T-helper 1 cell (primary cell): ENCODE measurements around the gene FLAD1.

Experiments used
- DNase-seq, 5 donors: peaks; one replicate each; pipeline ENCODE4 v3.0.0-alpha.2; 2012 to 2020

Gene FLAD1

GRCh38 chr1:155018617-155019348 lies 35.6 kb downstream of the FLAD1 start:
- no peak for DNase-seq

- no peak for DNase-seq
Observed at GRCh38 chr1:155019377-155020245, 36.5 kb downstream of the FLAD1 start.

DNA sequence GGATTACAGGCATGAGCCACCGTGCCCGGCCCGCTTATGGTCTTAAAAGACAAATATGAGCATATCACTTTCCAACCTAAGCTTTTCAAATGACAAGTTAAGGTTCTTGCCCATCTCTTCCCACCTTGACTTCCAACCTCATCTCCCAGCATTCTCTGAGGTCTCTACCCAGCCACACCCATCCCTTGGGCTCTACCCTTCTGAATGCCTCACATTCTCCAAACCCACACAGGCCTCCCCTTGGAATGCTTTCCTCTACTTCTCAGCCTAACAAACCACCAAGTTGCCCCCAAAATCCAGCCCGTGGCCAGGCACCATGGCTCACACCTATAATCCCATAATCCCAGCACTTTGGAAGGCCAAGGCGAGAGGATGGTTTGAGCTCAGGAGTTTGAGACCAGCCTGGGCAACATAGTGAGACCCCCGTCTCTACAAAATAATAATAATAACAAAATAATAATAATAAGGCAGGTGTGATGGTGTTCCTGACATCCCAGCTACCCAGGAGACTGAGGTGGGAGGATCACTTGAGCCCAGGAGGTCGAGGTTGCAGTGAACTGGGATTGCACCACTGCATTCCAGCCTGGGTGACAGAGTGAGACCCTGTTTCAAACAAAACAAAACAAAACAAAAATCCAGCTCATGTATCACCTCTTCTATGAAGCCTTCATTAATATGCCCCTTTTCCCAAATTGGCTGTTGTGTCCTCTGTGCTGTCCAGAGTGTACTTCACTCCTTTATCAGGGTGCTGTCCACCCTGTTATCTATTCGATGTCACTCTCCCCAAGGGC lies 39.2 kb downstream of the FLAD1 start:
- DNase-seq, result no peak

- DNase-seq, result no peak
Observed at GRCh38 chr1:155022927-155023236, 39.7 kb downstream of the FLAD1 start.

GRCh38 chr1:155023627-155024026 lies 40.5 kb downstream of the FLAD1 start:
- no peak for DNase-seq

GRCh38 chr1:155024315-155024714 lies 41.2 kb downstream of the FLAD1 start:
- no peak for DNase-seq

- DNase-seq, result no peak
Observed at GRCh38 chr1:155026154-155026553, 43.0 kb downstream of the FLAD1 start.

- DNase-seq, result no peak
Observed at GRCh38 chr1:155026588-155026987, 43.4 kb downstream of the FLAD1 start.

DNA sequence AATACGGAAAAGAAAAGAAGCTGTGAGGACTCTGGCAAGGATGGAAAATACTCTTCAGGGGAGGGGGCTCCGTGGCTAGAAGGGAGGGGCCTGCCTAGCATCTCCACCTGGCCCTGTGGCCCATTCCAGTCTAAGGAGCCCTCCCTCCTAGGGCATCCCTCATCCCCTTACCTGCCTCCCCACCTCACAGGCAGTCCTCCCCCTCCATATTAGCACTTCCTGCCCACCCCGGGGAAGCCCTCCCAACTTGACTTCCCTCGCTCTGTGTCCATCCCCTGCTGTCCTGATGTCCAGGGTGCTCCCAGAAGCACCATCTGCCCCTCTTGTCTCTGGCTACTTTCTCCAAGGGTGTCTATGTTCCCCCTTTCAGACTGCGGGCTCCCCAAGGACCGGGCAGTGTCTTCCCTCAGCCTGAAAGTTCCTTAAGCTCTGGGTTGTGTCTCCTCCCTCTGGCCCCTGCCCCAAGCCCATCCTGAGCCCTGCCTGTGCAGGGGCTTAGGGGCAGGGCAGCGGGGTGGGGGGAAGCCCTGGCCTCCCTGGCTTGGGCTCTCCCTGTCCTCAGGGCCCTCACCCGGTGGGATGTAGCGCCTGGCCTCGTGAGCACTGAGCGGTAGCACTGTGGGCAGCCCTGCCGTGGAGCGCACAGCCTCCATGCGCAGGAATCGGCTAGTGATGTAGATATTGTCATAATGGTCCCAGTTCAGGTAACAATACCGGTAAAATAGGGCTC lies 46.5 kb downstream of the FLAD1 start:
- no peak for DNase-seq

GRCh38 chr1:155030243-155030795 lies 47.2 kb downstream of the FLAD1 start:
- no peak for DNase-seq

- DNase-seq, result no peak
Observed at GRCh38 chr1:155030899-155031298, 47.8 kb downstream of the FLAD1 start.

DNA sequence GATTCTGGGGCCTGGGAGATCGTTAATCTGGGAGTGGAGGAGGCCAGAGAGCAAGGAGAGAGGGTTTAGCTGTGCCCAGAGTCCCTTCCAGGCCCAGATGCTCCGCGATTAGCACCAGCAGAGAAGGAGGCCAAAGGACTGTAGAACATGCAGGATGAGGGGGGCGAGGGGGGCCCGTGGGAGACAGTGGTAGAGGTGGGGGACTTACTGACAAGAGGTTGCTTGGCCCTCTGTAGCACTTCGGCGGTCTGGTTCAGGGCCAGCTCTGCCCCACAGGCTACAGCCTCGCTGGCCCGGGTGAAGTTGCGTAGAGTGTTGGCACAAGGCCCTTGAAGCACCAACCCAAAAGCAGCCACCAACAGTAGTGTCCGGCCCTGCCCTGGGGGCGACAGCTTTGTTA lies 49.7 kb downstream of the FLAD1 start:
- DNase-seq, result no peak

- DNase-seq, result no peak
Observed at GRCh38 chr1:155033524-155033923, 50.4 kb downstream of the FLAD1 start, which contains the start of the genes DCST1 and DCST2. Gene DCST1 (plus strand): TSS chr1:155033824. CDS start chr1:155034037, 213 bp downstream. Gene DCST2 (minus strand): TSS chr1:155033781. CDS start chr1:155033701, 80 bp downstream.

DNA sequence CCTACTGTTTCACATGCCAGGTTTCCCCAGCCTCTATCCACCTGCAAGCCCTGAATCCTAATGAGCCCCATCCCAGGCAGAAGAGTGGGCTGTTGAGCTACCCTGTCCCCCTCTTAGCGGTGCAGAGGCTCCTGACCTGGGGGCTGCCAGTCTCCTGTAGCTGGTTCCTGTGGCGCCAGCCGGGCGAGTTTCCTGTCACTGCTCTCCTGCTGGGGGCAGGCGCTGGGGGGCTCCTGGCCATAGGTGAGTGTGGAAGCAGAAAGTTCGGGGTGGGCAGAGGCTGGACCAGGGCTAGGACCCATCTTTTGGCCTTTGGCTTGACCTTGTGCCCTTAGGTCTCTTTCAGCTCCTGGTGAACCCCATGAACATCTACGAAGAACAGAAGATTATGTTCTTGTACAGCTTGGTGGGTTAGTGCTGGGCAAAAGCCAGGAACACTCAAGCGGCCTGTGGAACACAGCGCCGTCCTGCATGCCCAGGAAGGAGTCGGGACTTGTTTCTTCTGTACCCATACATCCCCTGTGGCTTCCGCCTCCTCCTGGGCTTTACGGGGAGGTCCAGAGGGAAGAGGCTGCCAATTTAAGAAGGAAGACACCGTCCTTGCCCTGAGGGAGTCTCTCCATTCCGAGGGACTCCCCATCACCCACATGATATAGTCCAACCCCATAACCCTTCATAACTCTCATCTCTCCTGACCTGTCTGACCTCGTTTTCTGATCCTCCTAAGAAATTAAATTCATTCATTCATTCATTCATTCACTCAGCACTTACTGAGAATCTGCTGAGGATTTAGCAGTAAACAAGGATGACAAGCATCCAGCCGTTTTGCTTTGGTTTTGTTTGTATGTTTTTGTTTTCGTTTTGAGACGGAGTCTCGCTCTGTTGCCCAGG lies 51.4 kb downstream of the FLAD1 start:
- DNase-seq, result no peak

DNA sequence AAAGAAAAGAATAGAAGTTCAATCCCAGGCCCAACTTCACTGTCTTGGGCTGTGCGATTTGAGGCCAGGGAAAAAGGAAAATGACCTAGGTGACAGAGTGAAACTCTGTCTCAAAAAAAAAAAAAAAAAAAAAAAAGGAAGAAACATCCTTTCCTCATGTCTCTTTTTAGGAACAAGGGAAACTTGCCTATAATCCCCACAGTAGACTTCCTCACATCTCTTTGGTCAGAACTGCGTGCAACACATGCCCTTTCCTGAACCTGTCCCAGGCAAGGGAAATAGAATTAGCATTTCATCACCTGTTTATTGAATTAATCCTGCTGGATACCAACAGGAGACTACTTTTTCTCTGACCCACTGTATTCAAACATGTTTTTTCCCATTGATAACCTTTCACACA lies 52.8 kb downstream of the FLAD1 start:
- no peak for DNase-seq

DNA sequence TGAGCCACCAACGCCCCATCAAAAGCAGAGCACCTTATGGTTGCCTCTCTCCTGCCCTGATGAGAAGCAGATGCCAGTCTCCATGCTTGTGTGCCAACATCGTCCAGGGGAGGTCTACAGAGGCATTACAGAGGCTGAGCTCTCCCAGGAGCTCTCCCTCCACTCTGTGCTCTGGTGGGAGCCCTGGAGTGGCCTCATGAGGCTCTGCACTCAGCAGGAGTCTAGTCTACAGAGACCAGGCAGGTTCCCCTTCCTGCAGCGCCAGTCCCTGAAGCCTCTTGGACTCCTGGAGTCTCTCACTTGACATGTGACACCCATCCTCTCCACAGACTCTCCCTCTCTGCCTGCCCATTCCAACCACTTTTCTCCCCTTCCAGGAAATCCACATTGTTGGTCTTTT lies 53.9 kb downstream of the FLAD1 start:
- no peak for DNase-seq

DNA sequence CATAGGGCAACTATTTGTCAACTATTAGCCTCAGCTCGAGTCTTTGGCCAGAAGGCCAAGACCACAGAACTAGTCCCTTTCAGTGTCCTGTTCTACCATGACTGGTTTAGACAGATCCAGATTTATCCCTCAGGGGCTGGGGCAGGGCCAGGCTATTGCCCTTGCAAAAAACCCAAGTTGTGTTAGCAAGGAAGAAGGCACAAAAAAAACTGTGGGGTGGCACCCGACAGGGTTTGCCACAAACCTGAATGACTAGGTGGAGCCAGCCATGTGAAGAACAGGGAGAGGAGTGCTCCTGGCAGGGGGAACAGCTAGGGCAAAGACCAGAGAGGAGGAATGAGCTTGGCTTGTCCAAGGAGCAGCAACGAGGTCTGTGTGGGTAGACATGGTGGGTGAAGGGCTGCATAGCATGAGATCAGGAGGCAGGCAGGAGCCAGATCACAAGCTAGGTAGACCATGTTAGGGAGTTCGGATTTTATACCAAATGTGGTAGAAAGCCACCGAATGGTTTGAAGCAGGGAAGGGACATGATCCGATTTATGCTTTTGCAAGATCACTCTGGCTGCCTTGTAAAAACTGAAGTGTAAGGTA lies 54.8 kb downstream of the FLAD1 start:
- DNase-seq, result no peak

- DNase-seq, result no peak
Observed at GRCh38 chr1:155038602-155039307, 55.6 kb downstream of the FLAD1 start.

- DNase-seq, result no peak
Observed at GRCh38 chr1:155039308-155039669, 56.1 kb downstream of the FLAD1 start.
